Measurements from ENCODE around the gene WWC1. TPM values are rescaled to one million over a fixed set of nuclear protein-coding genes. Genes with fewer than 3 reads are reported as not detected.

The WWC1 gene
- total and polyA plus RNA-seq, 12 donors, result 0.10 to 5.8 (median 0.55) TPM

DNA sequence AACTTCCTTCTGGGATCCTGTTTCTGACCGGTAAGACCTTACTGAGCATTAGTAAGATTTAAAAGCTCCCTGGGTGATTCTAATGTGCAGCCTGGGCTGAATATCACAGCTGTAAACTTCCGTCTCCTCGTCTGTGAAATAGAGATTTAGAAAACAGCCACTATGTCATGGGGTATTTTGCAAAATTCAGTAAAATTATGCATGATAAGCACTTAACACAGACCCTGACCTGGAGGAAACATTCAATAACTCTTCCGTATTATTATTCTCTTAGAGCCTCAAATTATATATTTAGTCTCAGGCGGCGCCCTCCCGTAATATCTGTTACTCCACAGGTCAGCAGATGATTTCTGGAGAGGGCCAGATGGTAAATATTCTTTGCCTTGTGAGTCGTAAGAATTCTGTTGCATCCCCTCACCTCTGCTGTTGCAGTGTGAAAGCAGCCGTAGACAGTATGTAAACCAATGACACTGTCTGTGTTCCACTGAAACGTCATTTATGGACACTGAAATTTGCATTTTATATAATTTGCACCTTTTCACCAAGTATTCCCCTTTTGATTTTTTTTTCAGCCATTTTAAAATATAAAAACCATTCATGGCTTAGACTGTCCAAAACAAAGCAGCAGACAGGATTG is 155.7 kb downstream of the WWC1 start:
- H3K27me3 ChIP-seq, result no peaks in the 10 kb centered on the region
- intact Hi-C loops (cut with DNase I), result no loop called here
- 71 to 75% (median 73%) methylated on average over 10 of the region's 10 CpGs for WGBS, 4 donors
- H3K9me3 ChIP-seq (replicated peaks in 1 of 3), result no peaks in the 10 kb centered on the region
- no peaks in the 10 kb centered on the region for H3K4me1 ChIP-seq (replicated peaks in 1 of 2)
- H3K27ac ChIP-seq, result no peak overlapping the region
- no peak for DNase-seq
- no peaks in the 10 kb centered on the region for H3K36me3 ChIP-seq (replicated peaks in 1 of 2)
- no peak for TF ChIP-seq POLR2A (IDR thresholded peaks at IDR 0.05)
- TF ChIP-seq, protein P1, sequence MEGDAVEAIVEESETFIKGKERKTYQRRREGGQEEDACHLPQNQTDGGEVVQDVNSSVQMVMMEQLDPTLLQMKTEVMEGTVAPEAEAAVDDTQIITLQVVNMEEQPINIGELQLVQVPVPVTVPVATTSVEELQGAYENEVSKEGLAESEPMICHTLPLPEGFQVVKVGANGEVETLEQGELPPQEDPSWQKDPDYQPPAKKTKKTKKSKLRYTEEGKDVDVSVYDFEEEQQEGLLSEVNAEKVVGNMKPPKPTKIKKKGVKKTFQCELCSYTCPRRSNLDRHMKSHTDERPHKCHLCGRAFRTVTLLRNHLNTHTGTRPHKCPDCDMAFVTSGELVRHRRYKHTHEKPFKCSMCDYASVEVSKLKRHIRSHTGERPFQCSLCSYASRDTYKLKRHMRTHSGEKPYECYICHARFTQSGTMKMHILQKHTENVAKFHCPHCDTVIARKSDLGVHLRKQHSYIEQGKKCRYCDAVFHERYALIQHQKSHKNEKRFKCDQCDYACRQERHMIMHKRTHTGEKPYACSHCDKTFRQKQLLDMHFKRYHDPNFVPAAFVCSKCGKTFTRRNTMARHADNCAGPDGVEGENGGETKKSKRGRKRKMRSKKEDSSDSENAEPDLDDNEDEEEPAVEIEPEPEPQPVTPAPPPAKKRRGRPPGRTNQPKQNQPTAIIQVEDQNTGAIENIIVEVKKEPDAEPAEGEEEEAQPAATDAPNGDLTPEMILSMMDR (IDR thresholded peaks at IDR 0.05), result no peak
- H3K4me3 ChIP-seq, result no peak overlapping the region

DNA sequence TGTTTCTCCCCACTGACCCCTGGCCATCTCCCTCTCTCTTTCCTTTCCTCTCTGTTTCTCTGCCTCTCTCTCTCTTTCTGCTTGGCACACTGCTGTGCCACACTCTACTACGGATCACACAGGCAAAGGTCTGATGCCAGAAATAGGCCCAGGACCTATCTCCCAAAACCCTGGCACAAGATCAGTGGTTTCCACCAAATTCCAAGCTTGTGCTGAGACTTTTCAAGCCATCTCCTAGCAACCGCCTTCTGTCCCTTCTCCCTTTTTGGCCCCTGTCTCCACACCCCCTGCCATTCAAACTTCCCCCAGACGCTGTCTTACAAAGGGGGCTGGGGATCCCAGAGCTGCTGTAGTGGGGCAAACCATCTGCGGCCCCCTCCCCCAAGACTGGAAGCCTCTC is 156.4 kb downstream of the WWC1 start:
- Histone ChIP-seq H3K4me3 (no peak overlapping the region), H3K36me3 (replicated peaks in 1 of 2) (no peaks in the 10 kb centered on the region), H3K9me3 (replicated peaks in 1 of 3) (no peaks in the 10 kb centered on the region), H3K27ac (no peak overlapping the region), H3K27me3 (no peaks in the 10 kb centered on the region), H3K4me1 (replicated peaks in 1 of 2) (no peaks in the 10 kb centered on the region)
- no peak for DNase-seq
- no peak for TF ChIP-seq POLR2A (IDR thresholded peaks at IDR 0.05)
- TF ChIP-seq, protein P1 (IDR thresholded peaks at IDR 0.05), result no peak
- WGBS, 4 donors, result 55 to 70% (median 65%) methylated on average over 4 of the region's 4 CpGs
- intact Hi-C loops (cut with DNase I), result no loop called here

- no peaks in the 10 kb centered on the region for H3K36me3 ChIP-seq (replicated peaks in 1 of 2)
- no peak overlapping the region for H3K27ac ChIP-seq
- no peaks in the 10 kb centered on the region for H3K9me3 ChIP-seq (replicated peaks in 1 of 3)
- no peak overlapping the region for H3K4me3 ChIP-seq
- WGBS, 4 donors, result 87 to 91% (median 88%) methylated on average over 2 of the region's 2 CpGs
- no peaks in the 10 kb centered on the region for H3K27me3 ChIP-seq
- no peak for DNase-seq
- no peaks in the 10 kb centered on the region for H3K4me1 ChIP-seq (replicated peaks in 1 of 2)
- intact Hi-C loops (cut with DNase I), result no loop called here
- no peak for TF ChIP-seq POLR2A (IDR thresholded peaks at IDR 0.05)
- TF ChIP-seq, protein P1 (IDR thresholded peaks at IDR 0.05), result no peak
Observed at GRCh38 chr5:168449166-168449565, 157.7 kb downstream of the WWC1 start.

DNA sequence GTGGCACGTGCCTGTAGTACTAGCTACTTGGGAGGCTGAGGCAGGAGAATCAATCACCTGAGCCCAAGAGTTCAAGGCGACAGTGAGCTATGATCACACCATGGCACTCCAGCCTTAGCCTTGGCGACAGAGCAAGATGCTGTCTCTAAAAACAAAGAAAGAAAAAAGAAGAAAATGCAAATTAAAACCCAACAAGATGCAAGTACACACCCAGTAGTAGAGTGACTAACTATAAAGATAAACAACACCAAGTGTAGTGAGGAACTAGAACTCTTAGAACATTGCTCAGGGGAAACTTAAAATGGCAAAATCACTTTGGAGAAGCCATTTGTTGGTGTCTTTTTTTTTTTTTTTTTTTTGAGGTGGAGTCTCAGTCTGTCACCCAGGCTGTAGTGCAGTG is 160.1 kb downstream of the WWC1 start:
- Histone ChIP-seq H3K9me3 (replicated peaks in 1 of 3) (no peaks in the 10 kb centered on the region), H3K4me1 (replicated peaks in 1 of 2) (no peaks in the 10 kb centered on the region), H3K36me3 (replicated peaks in 1 of 2) (no peaks in the 10 kb centered on the region), H3K4me3 (no peak overlapping the region), H3K27ac (no peak overlapping the region), H3K27me3 (no peaks in the 10 kb centered on the region)
- intact Hi-C loops (cut with DNase I), result no loop called here
- DNase-seq, result no peak
- 64 to 86% (median 84%) methylated on average over 3 of the region's 3 CpGs for WGBS, 4 donors
- TF ChIP-seq POLR2A (IDR thresholded peaks at IDR 0.05), result no peak
- TF ChIP-seq, protein P1 (IDR thresholded peaks at IDR 0.05), result no peak

Data from adrenal gland (tissue), 12 donors.